ENCODE results near the gene ASPM. TPM values are rescaled to one million over a fixed set of nuclear protein-coding genes. Genes with fewer than 3 reads are reported as not detected.

ASPM gene
- total and polyA plus RNA-seq, 2 of the 8 experiments (the other 6 are each of a cell fraction or from before 2014, with no cell fraction given), result 5.1 to 50.3 TPM

- TF ChIP-seq USF2 (IDR thresholded peaks at IDR 0.05; ENCODE audit: low read length), result no peak
- TF ChIP-seq FOSL1 (IDR thresholded peaks at IDR 0.05; ENCODE audit: insufficient read depth, low read depth, low read length), result no peak
- no peak for TF ChIP-seq RAD21 (IDR thresholded peaks at IDR 0.05 in 1 of 2, conservative IDR thresholded peaks at IDR 0.05 in 1 of 2; ENCODE audit: low read depth in 2 of 2, low read length in 2 of 2)
- TF ChIP-seq TAF7 (optimal IDR thresholded peaks at IDR 0.05; ENCODE audit: borderline replicate concordance, low read depth, low read length), result peak; percentile 87
- TF ChIP-seq RBBP5 (IDR thresholded peaks at IDR 0.05; ENCODE audit: borderline replicate concordance, low read depth, low read length), result peak; percentile 72
Measured at GRCh38 chr1:197146101-197147095, at the start of gene ASPM (continued).

Data from H1 (cell line).